NCI-H146 treated with DMSO at 0.1 percent for 48 hours (cell line): ENCODE measurements around the gene NOC4L.
A peak's percentile ranks its signal among the peaks of the same experiment; 100 is the strongest.

ENCODE experiments used
- DNase-seq: peaks from one replicate; lab custom pipeline; 2025; ENCODE audit not compliant: unreplicated experiment; lab: John Stamatoyannopoulos, UW

NOC4L gene

GRCh38 chr12:132167611-132168310 lies 23.5 kb downstream of the NOC4L start:
- no peak for DNase-seq

GRCh38 chr12:132168311-132169031 lies 24.2 kb downstream of the NOC4L start:
- no peak for DNase-seq

GRCh38 chr12:132169376-132169775 lies 25.1 kb downstream of the NOC4L start:
- no peak for DNase-seq

DNA sequence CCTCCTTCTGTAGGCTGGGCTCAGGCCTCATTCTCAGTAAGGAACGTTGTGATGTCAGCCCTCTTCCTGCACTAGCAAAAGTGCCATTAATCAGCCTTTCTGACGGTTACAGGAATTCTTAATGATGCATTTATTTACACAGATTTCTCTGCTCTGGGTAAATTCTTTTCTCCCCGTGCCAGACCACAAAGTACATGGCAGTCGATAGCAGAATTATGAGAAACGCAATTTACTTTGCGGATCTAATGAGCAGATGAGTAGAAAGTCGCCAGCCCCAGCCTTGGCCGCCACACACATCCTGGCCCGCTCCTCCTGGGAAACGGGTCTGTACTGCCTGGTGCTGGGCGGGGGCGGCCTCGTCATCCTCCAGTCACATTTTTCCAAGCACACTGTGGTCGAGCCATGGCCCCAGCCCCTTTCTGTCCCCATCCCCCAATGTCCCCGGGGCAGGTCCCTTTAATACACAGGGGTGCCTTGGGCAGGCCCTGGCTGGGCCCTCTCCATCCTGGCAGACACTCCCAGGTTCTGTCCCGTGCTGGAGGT lies 25.9 kb downstream of the NOC4L start:
- no peak for DNase-seq

- DNase-seq = no peak
Measured at GRCh38 chr12:132170637-132171292, 26.5 kb downstream of the NOC4L start.

GRCh38 chr12:132171293-132171967 lies 27.2 kb downstream of the NOC4L start:
- no peak for DNase-seq

GRCh38 chr12:132171968-132172521 lies 27.8 kb downstream of the NOC4L start:
- DNase-seq = no peak

- DNase-seq = no peak
Measured at GRCh38 chr12:132172619-132173018, 28.4 kb downstream of the NOC4L start.

- no peak for DNase-seq
Measured at GRCh38 chr12:132173135-132174014, 29.1 kb downstream of the NOC4L start.

DNA sequence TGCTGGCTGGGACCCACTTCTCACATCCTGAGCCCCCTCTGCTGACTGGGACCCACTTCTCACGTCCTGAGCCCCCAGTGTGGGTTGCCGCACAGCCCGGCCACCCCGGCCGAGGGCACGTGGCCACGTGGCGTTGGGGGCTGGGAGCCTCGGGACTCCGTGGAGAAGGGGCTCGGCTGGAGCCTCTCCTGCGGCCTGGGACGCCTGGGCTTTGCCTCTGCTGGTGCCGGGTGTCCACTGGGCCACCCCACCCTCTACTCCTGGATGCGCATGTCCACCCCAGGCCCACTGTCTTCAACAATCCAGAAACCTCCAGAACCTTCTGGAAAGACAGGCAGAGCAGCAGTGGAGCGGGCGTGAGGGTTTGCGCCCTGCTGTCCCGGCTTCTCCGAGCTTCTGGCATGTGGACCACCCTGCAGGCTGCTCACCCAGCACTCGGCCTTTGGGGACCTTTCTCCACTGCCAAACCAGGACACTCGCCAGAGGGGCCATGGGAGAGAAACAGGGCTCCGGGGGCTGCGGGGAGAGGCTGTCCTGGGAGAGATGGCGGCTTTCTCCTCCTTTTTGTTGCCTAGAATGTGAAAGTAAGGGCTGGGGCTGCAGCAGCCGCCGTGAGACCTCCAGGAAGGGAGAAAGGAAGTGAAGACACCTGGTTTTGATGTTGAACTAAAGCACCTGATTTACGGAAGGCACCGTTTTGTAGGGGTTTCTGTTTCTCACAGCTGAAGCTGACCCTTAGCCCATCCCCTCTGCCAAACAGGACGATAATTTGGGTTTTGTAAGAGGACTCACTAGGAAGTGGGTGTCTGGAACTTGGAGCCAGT lies 30.0 kb downstream of the NOC4L start:
- no peak for DNase-seq

DNA sequence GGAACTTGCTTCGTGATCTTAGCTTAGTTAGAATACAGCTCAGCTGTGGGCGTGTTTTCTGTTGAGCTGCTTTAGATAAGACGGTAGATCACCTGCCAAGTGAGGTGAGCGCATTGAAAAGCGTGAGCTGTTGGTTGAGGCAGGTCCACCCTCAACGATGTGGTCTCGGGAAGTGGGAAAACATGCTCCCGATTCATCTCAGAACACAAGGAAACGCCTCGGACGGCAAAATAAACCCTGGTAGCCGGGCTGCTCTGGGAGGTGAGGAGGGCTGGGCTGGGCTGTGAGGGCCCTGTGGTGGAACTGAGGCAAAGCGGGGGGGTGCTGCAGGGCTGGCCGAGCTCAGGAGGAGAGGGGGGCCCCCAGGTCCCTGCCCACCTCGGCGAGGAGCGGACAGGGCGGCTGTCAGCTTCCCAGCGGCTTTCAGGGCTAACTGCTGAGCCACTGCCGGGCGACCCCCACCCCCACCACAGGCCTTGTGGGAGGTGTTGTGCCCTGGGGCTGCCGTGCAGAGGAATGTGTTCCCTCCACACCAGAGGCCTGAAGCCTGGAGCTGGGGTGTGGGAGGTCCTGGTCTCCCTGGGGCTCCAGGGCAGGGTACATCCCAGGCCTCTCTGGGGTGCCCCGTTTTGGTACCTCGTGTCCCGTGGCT lies 30.7 kb downstream of the NOC4L start:
- no peak for DNase-seq

DNA sequence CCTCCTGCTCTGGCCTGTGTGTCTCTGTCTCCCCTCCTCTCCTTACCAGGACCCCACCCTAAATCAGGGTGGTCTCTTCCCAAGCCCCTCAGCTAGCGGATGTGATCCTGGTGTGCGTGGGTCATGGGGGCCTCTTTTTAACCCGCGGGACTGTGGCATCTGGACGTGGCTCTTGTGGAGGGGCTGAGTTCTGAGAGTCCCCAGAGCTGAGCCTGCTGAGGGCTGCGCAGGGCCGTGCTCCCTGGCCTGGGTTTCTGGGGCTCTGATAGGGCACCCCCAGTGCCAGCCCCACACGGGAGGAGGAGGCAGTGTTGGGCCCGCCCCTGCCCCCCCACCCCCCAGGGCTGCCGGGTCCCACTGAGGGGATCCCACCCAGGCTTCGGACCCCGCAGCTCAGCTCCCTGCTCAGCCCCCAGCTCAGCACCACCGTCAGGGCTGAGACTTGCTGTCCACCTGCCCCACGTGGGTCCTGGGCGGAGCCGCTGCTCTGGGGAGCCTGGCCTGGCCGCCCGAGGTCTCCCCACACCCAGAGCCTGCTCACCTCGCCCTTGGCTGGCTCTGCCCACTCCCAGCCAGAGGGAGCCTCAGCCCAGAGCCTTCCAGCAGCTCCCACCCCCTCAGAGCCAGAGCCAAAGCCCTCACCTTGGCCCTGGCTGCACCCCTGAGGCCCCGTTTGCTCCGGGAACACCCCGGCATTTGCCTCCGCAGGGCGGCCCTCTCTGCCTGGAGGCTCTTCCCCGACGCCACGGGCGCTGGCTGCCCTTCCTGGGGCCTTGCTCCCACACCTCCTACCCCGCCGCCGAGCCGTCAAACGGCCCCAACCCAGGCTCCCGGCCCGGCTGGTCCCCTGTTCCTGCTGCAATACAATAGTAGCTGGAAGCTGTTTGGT lies 31.5 kb downstream of the NOC4L start:
- no peak for DNase-seq

- DNase-seq = no peak
Measured at GRCh38 chr12:132176385-132176919, 32.2 kb downstream of the NOC4L start.

- no peak for DNase-seq
Measured at GRCh38 chr12:132176920-132177551, 32.8 kb downstream of the NOC4L start.

DNA sequence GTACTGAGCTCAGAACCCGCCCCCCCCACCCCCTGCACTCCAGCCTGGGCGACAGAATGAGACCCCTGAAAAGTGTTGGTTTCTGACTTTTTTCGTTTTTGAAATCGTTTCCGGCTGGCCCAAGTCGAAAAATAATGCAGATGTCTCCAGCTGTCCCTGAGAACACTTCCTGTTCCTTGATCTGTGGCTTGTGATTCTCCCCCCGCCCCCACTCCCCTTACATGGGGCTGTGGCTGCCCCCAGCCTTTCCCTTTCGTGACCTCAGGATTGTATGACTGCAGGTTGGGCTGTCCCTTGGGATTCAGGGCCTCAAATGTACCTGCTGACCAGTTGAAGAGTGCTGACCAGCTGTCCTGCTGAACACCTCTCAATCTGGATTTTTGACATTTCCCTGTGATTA lies 34.1 kb downstream of the NOC4L start:
- no peak for DNase-seq

GRCh38 chr12:132178801-132179401 lies 34.6 kb downstream of the NOC4L start:
- DNase-seq = peak; percentile 13
